Liver (tissue), 9 donors: ENCODE measurements around the gene CSF1. TPM values are rescaled to one million over a fixed set of nuclear protein-coding genes. Genes with fewer than 3 reads are reported as not detected.

ENCODE experiments used
- DNase-seq: peaks from one replicate; pipeline ENCODE4 v3.0.0-alpha.2; 2017; ENCODE audit warnings: low spot score
- H3K27ac ChIP-seq, 2 donors: one replicate each; pipeline ENCODE4 v1.7.0; 2013; ENCODE audit warnings: inconsistent platforms in 2 of 2, low read length in 2 of 2, control low read depth in 1 of 2, low read depth in 1 of 2, mild to moderate bottlenecking in 1 of 2
- H3K27me3 ChIP-seq, 4 donors: one replicate each; pipeline versions ENCODE4 v1.6.1 to v1.7.0; 2013; ENCODE audit warnings: low read length in 3 of 4, inconsistent platforms in 1 of 4, mild to moderate bottlenecking in 1 of 4, moderate library complexity in 1 of 4; ENCODE audit not compliant: control insufficient read depth in 4 of 4, insufficient read depth in 4 of 4
- H3K36me3 ChIP-seq, 4 donors: one replicate each; pipeline versions ENCODE4 v1.6.1 to v1.7.0; 2013; ENCODE audit warnings: low read length in 3 of 4, mild to moderate bottlenecking in 3 of 4, low read depth in 1 of 4, moderate library complexity in 1 of 4; ENCODE audit not compliant: control insufficient read depth in 4 of 4, insufficient read depth in 3 of 4
- H3K4me1 ChIP-seq, 4 donors: one replicate each; pipeline versions ENCODE4 v1.6.1 to v1.7.0; 2013; ENCODE audit warnings: low read length in 3 of 4, mild to moderate bottlenecking in 3 of 4, moderate library complexity in 1 of 4; ENCODE audit not compliant: control insufficient read depth in 4 of 4, insufficient read depth in 4 of 4
- H3K4me3 ChIP-seq, 3 donors: one replicate each; pipeline versions ENCODE4 v1.6.1 to v1.7.0; 2013; ENCODE audit warnings: low read length in 3 of 3, control low read depth in 1 of 3, low read depth in 1 of 3, mild to moderate bottlenecking in 1 of 3
- H3K9ac ChIP-seq, 2 donors: one replicate each; pipeline ENCODE4 v1.7.0; 2013; ENCODE audit warnings: low read length in 2 of 2, mild to moderate bottlenecking in 2 of 2, moderate library complexity in 2 of 2, control low read depth in 1 of 2, low read depth in 1 of 2
- H3K9me3 ChIP-seq, 4 donors: one replicate each; pipeline versions ENCODE4 v1.6.1 to v1.7.0; 2013; ENCODE audit warnings: low read length in 3 of 4; ENCODE audit not compliant: control insufficient read depth in 4 of 4
- FOXA1 ChIP-seq: IDR thresholded peaks from 2 replicates; pipeline ENCODE4 v1.6.1; 2016; ENCODE audit warnings: antibody characterized with exemption
- GABPA ChIP-seq, 2 donors: IDR thresholded peaks in 1 of 2; conservative IDR thresholded peaks in 1 of 2; 2 replicates each; pipeline ENCODE4 v1.6.1; 2016; ENCODE audit warnings: antibody characterized with exemption in 2 of 2, mild to moderate bottlenecking in 1 of 2, moderate library complexity in 1 of 2
- HNF4A ChIP-seq, 2 donors: conservative IDR thresholded peaks; 2 replicates each; pipeline ENCODE4 v1.6.1; 2016; ENCODE audit warnings: antibody characterized with exemption in 2 of 2, mild to moderate bottlenecking in 2 of 2
- HNF4G ChIP-seq: IDR thresholded peaks from 2 replicates; pipeline ENCODE4 v1.6.1; 2016; ENCODE audit warnings: antibody characterized with exemption
- JUND ChIP-seq, 2 donors: IDR thresholded peaks; 2 replicates each; pipeline ENCODE4 v1.6.1; 2016; ENCODE audit warnings: antibody characterized with exemption in 2 of 2
- NR2F2 ChIP-seq: IDR thresholded peaks from 2 replicates; pipeline ENCODE4 v1.6.1; 2016; ENCODE audit warnings: antibody characterized with exemption
- RAD21 ChIP-seq, 2 donors: IDR thresholded peaks; 2 replicates each; pipeline ENCODE4 v1.6.1; 2016; ENCODE audit warnings: antibody characterized with exemption in 2 of 2, mild to moderate bottlenecking in 2 of 2
- RXRA ChIP-seq, 2 donors: IDR thresholded peaks; 2 replicates each; pipeline ENCODE4 v1.6.1; 2017 to 2018; ENCODE audit warnings: antibody characterized with exemption in 2 of 2, mild to moderate bottlenecking in 1 of 2
- SP1 ChIP-seq: IDR thresholded peaks from 2 replicates; pipeline ENCODE4 v1.6.1; 2018; ENCODE audit warnings: antibody characterized with exemption, mild to moderate bottlenecking
- TAF1 ChIP-seq: conservative IDR thresholded peaks from 2 replicates; pipeline ENCODE4 v1.6.1; 2016; ENCODE audit warnings: antibody characterized with exemption, mild to moderate bottlenecking
- WGBS: extraction: QIAGEN DNeasy Blood & Tissue Kit; methylation state at CpG from one replicate; pipeline ENCODE4 v1.1.7; 2013; 5-methylcytosine and 5-hydroxymethylcytosine counted together
- polyA plus RNA-seq, 2 donors: library from polyadenylated mRNA; stranded (reverse) in 1 of 2; unstranded in 1 of 2; fragments of 200-250 nt in 1 of 2; fragments of >200 nt in 1 of 2; fragmentation: Nextera tagmentation in 1 of 2; extraction: Ambion mirVana in 1 of 2; gene quantifications; one replicate each; pipeline versions ENCODE4 v1.2.1 to v1.2.3, GENCODE V29; 2013 to 2015
- total RNA-seq, 2 donors: library from RNA; depleted of rRNA; stranded (reverse); fragments of >200 nt; gene quantifications; one replicate each; pipeline ENCODE4 v1.2.3, GENCODE V29; 2014
- TF ChIP-seq, protein P1 (sequence below): IDR thresholded peaks from 2 replicates; pipeline ENCODE4 v1.6.1; 2016; ENCODE audit warnings: antibody characterized with exemption
- TF ChIP-seq, protein P2 (sequence below): IDR thresholded peaks from 2 replicates; pipeline ENCODE4 v1.6.1; 2016; ENCODE audit warnings: antibody characterized with exemption
- TF ChIP-seq, protein P3 (sequence below): fragments of 150-350 bp; IDR thresholded peaks from 2 replicates; pipeline ENCODE4 v1.5.1; 2017; ENCODE audit warnings: improper control_type of control experiment, low read depth, low read length; ENCODE audit not compliant: missing input control
- donor health status: healthy.
- donor health status: healthy.
- donor health status: healthy.
- donor health status: healthy.
- donor health status: healthy.

The CSF1 gene
- total and polyA plus RNA-seq, 4 donors, result 6.3 to 15.2 (median 11.3) TPM

DNA sequence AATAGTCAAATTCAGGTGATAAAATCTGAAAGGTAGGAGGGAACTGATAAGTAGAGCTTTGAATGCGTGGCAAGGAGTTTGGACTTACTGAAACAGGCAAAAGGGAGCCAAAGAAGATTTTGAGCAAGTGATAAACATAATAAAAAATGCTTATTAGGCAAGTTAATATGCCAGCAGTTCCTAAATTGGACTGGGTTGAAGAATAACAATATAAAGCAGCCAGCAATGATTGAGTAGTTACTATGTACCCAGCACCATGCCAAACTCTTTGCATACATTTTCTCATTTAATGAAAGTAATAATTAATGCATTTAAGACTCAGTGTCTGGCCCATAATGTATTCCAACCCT lies 50.1 kb downstream of the CSF1 start:
- Histone ChIP-seq H3K9me3 (no peaks in the 10 kb centered on the region), H3K4me1 (peaks cover 8 to 30% (median 28%) of the 10 kb centered on the region in 4 donors), H3K9ac (no peak overlapping the region), H3K4me3 (no peak overlapping the region), H3K36me3 (no peaks in the 10 kb centered on the region), H3K27me3 (no peaks in the 10 kb centered on the region), H3K27ac (peak overlapping the region in 1 of 2 donors; percentile 59)
- no peak for TF ChIP-seq HNF4A (conservative IDR thresholded peaks at IDR 0.05)
- no peak for TF ChIP-seq HNF4G
- TF ChIP-seq, protein P1, sequence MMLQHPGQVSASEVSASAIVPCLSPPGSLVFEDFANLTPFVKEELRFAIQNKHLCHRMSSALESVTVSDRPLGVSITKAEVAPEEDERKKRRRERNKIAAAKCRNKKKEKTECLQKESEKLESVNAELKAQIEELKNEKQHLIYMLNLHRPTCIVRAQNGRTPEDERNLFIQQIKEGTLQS, result no peak
- DNase-seq, result no peak
- WGBS, result 32% methylated on average over 1 of the region's 1 CpG

DNA sequence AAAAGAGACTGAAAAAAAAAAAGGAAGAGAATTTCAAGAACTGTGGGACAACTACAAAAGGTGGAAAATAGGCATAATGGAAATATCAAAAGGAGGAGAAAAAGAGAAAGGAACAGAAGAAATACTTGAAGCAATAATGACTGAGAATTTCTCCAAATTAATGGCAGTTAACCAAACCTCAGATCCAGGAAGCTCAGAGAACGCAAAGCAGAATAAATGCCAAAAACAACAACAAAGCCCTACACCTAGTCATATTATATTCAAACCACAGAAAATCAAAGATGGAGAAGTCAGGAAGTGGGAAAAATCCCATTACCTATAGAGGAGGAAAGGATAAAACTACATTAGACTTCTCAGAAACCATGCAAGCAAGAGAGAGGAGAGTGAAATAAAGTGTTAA lies 53.2 kb downstream of the CSF1 start:
- Histone ChIP-seq H3K9me3 (no peaks in the 10 kb centered on the region), H3K27me3 (no peaks in the 10 kb centered on the region), H3K4me1 (peaks cover 8 to 29% (median 28%) of the 10 kb centered on the region in 4 donors), H3K9ac (no peak overlapping the region), H3K27ac (no peak overlapping the region), H3K36me3 (no peaks in the 10 kb centered on the region), H3K4me3 (no peak overlapping the region)
- TF ChIP-seq JUND (IDR thresholded peaks at IDR 0.05) (no peak), TAF1 (no peak), SP1 (no peak), NR2F2 (no peak), GABPA (IDR thresholded peaks at IDR 0.05 in 1 of 2, conservative IDR thresholded peaks at IDR 0.05 in 1 of 2) (no peak), HNF4G (no peak), RAD21 (IDR thresholded peaks at IDR 0.05) (no peak), FOXA1 (no peak)
- TF ChIP-seq, protein P1, result no peak
- TF ChIP-seq, protein P2, sequence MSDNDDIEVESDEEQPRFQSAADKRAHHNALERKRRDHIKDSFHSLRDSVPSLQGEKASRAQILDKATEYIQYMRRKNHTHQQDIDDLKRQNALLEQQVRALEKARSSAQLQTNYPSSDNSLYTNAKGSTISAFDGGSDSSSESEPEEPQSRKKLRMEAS, result no peak
- TF ChIP-seq, protein P3, sequence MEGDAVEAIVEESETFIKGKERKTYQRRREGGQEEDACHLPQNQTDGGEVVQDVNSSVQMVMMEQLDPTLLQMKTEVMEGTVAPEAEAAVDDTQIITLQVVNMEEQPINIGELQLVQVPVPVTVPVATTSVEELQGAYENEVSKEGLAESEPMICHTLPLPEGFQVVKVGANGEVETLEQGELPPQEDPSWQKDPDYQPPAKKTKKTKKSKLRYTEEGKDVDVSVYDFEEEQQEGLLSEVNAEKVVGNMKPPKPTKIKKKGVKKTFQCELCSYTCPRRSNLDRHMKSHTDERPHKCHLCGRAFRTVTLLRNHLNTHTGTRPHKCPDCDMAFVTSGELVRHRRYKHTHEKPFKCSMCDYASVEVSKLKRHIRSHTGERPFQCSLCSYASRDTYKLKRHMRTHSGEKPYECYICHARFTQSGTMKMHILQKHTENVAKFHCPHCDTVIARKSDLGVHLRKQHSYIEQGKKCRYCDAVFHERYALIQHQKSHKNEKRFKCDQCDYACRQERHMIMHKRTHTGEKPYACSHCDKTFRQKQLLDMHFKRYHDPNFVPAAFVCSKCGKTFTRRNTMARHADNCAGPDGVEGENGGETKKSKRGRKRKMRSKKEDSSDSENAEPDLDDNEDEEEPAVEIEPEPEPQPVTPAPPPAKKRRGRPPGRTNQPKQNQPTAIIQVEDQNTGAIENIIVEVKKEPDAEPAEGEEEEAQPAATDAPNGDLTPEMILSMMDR, result no peak
- 86% methylated on average over 1 of the region's 1 CpG for WGBS
- DNase-seq, result no peak

DNA sequence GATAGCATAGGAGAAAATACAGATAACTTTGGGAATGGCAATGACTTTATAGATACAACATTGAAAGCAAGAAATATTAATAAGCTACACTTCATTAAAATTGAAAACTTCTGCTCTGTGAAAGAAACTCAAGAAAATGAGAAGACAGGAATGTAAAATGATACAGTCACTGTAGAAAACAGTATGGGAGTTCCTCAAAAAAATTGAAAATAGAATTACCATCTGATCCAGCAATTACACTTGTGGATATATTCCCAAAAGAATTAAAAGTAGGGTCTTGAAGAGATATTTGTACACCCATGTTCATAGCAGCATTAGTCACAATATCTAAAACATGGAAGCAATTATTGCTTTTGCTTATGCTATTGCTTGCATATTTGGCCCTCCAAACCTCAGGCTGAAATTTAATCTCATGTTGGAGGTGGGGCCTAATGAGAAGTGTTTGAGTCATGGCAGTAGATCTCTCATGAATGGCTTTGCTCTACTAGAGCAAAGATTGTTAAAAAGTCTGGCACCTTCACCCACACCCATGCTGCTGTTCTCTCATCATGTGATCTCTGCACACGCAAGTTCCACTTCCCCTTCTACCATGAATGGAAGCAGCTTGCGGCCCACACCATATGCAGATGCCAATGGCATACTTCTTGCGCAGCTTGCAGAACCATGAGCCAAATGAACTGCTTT lies 58.6 kb downstream of the CSF1 start:
- H3K9ac ChIP-seq, result no peak overlapping the region
- no peak overlapping the region for H3K4me3 ChIP-seq
- no peaks in the 10 kb centered on the region for H3K36me3 ChIP-seq
- 95% methylated on average over 3 of the region's 3 CpGs for WGBS
- H3K4me1 ChIP-seq, result no peaks in the 10 kb centered on the region
- DNase-seq, result no peak
- no peaks in the 10 kb centered on the region for H3K9me3 ChIP-seq
- H3K27ac ChIP-seq, result no peak overlapping the region
- TF ChIP-seq, protein P3, result no peak
- TF ChIP-seq RXRA (IDR thresholded peaks at IDR 0.05), result no peak
- no peaks in the 10 kb centered on the region for H3K27me3 ChIP-seq
